GM19438 (cell line): ENCODE measurements around the gene ADAMTS16.

ENCODE experiments used
- ATAC-seq: cut with Tn5 transposase; IDR thresholded peaks from one replicate; pipeline ENCODE4 v1.9.1; 2021; ENCODE audit warnings: low read depth; ENCODE audit not compliant: unreplicated experiment

ADAMTS16 gene

GRCh38 chr5:5306696-5307095 lies 166.6 kb downstream of the ADAMTS16 start:
- ATAC-seq, result no peak

GRCh38 chr5:5308319-5308718 lies 168.2 kb downstream of the ADAMTS16 start:
- ATAC-seq, result no peak

GRCh38 chr5:5309645-5310044 lies 169.5 kb downstream of the ADAMTS16 start:
- ATAC-seq, result no peak

- no peak for ATAC-seq
Observed at GRCh38 chr5:5313101-5313635, 173.0 kb downstream of the ADAMTS16 start.

- ATAC-seq, result no peak
Observed at GRCh38 chr5:5314166-5314565, 174.0 kb downstream of the ADAMTS16 start.

GRCh38 chr5:5314626-5315025 lies 174.5 kb downstream of the ADAMTS16 start:
- no peak for ATAC-seq

- ATAC-seq, result no peak
Observed at GRCh38 chr5:5315068-5315980, 175.2 kb downstream of the ADAMTS16 start.

GRCh38 chr5:5316334-5316733 lies 176.2 kb downstream of the ADAMTS16 start:
- ATAC-seq, result no peak

- ATAC-seq, result no peak
Observed at GRCh38 chr5:5317976-5318375, 177.8 kb downstream of the ADAMTS16 start.

GRCh38 chr5:5318426-5319190 lies 178.5 kb downstream of the ADAMTS16 start:
- no peak for ATAC-seq

GRCh38 chr5:5320062-5320805 lies 180.1 kb downstream of the ADAMTS16 start:
- no peak for ATAC-seq

GRCh38 chr5:5321137-5321536 lies 181.0 kb downstream of the ADAMTS16 start:
- ATAC-seq, result no peak

- no peak for ATAC-seq
Observed at GRCh38 chr5:5323551-5323950, 183.4 kb downstream of the ADAMTS16 start.

- ATAC-seq, result no peak
Observed at GRCh38 chr5:5326115-5326758, 186.1 kb downstream of the ADAMTS16 start.

GRCh38 chr5:5327126-5327525 lies 187.0 kb downstream of the ADAMTS16 start:
- ATAC-seq, result no peak

- no peak for ATAC-seq
Observed at GRCh38 chr5:5330728-5331452, 190.8 kb downstream of the ADAMTS16 start.

- ATAC-seq, result no peak
Observed at GRCh38 chr5:5331848-5332247, 191.7 kb downstream of the ADAMTS16 start.

- no peak for ATAC-seq
Observed at GRCh38 chr5:5332287-5332686, 192.2 kb downstream of the ADAMTS16 start.

GRCh38 chr5:5335107-5335506 lies 195.0 kb downstream of the ADAMTS16 start:
- no peak for ATAC-seq
